HCT116 (cell line): ENCODE results near the gene ABHD12. TPM values are rescaled to one million over a fixed set of nuclear protein-coding genes. Genes with fewer than 3 reads are reported as not detected.

ENCODE experiments used
- ATAC-seq: fragments of 200-7000 bp; cut with Tn5 transposase; 2 replicates; pipeline ENCODE4 v1.9.1; 2020; ENCODE audit warnings: mild to moderate bottlenecking, moderate library complexity
- BruUV-seq: library from RNA; stranded (reverse); fragments of 400-500 nt; replicated peaks from 2 replicates; lab custom pipeline; 2021; lab: Mats Ljungman, UMichigan
- CTCF ChIA-PET: fragments of 300-600 bp; sonication (Branson Sonifier 250); formaldehyde crosslinking; loops from one replicate; lab custom pipeline; 2021; ENCODE audit warnings: antibody characterized with exemption; lab: Charles Lee
- POLR2A ChIA-PET: fragments of 300-600, 350-600 bp; sonication (Branson Sonifier 250); formaldehyde crosslinking; loops from one replicate; lab custom pipeline; 2021; ENCODE audit warnings: antibody characterized with exemption; lab: Charles Lee
- RAD21 ChIA-PET, 2 experiments: fragments of 300-600 bp; sonication (Branson Sonifier 250); formaldehyde crosslinking; loops; one replicate each; lab custom pipeline; 2023; ENCODE audit warnings: low total read pairs in 2 of 2; ENCODE audit not compliant: uncharacterized antibody in 2 of 2, unreplicated experiment in 2 of 2, low non-redundant PET in 1 of 2; lab: Charles Lee
- DNase-seq: peaks from one replicate; pipeline ENCODE4 v3.0.0-alpha.2; 2010; ENCODE audit warnings: low read depth, low spot score
- H2AFZ ChIP-seq: fragments of 200-600 bp; shearing (Covaris generic), sonication (generic); 2 replicates; pipeline ENCODE4 v1.6.1; 2017; ENCODE audit warnings: low read depth, mixed run types, mixed read lengths, antibody characterized with exemption, low read length; ENCODE audit not compliant: poor library complexity, severe bottlenecking
- H3K27ac ChIP-seq: 2 replicates; pipeline ENCODE4 v1.5.1; 2012; ENCODE audit warnings: low read depth, low read length
- H3K27me3 ChIP-seq: fragments of 200-600 bp; sonication (generic); 2 replicates; pipeline ENCODE4 v1.6.1; 2016; ENCODE audit warnings: mixed run types, low read length, mixed read lengths; ENCODE audit not compliant: insufficient read depth
- H3K36me3 ChIP-seq, 2 experiments: fragments of 200-500 bp in 1 of 2; fragments of 200-600 bp in 1 of 2; sonication (Bioruptor generic) in 1 of 2; sonication (generic) in 1 of 2; 2 replicates each; pipeline versions ENCODE4 v1.5.1 to v1.6.1; 2014 to 2016; ENCODE audit warnings: low read length in 2 of 2, inconsistent platforms in 1 of 2, mixed read lengths in 1 of 2, mixed run types in 1 of 2; ENCODE audit not compliant: insufficient read depth in 2 of 2, control insufficient read depth in 1 of 2
- H3K4me1 ChIP-seq, 2 experiments: fragments of 200-600 bp in 1 of 2; sonication (generic) in 1 of 2; 2 replicates each; pipeline versions ENCODE4 v1.5.1 to v1.6.1; 2012 to 2017; ENCODE audit warnings: low read length in 2 of 2, inconsistent platforms in 1 of 2, mild to moderate bottlenecking in 1 of 2, mixed read lengths in 1 of 2, mixed run types in 1 of 2, moderate library complexity in 1 of 2; ENCODE audit not compliant: insufficient read depth in 2 of 2, control insufficient read depth in 1 of 2
- H3K4me2 ChIP-seq: fragments of 200-600 bp; sonication (generic); 2 replicates; pipeline ENCODE4 v1.6.1; 2017; ENCODE audit warnings: mixed run types, low read length, mixed read lengths
- H3K4me3 ChIP-seq, 2 experiments: fragments of 200-600 bp in 1 of 2; sonication (generic) in 1 of 2; replicated peaks in 1 of 2; 2 replicates each; pipeline ENCODE4 v1.5.1; 2011 to 2016; ENCODE audit warnings: low read length in 2 of 2, control low read depth in 1 of 2, low read depth in 1 of 2, mild to moderate bottlenecking in 1 of 2, mixed read lengths in 1 of 2, mixed run types in 1 of 2
- H3K79me2 ChIP-seq: fragments of 200-600 bp; sonication (generic); 2 replicates; pipeline ENCODE4 v1.6.1; 2017; ENCODE audit warnings: mild to moderate bottlenecking, mixed run types, low read length, moderate library complexity, mixed read lengths; ENCODE audit not compliant: insufficient read depth
- H3K9ac ChIP-seq: fragments of 200-600 bp; sonication (generic); 2 replicates; pipeline ENCODE4 v1.6.1; 2016; ENCODE audit warnings: low read length, mixed read lengths
- H3K9me2 ChIP-seq: fragments of 200-600 bp; sonication (generic), shearing (Covaris generic); 2 replicates; pipeline ENCODE4 v1.6.1; 2017; ENCODE audit warnings: mixed run types, mild to moderate bottlenecking, moderate library complexity; ENCODE audit not compliant: insufficient read depth
- H3K9me3 ChIP-seq, 2 experiments: fragments of 200-500 bp in 1 of 2; fragments of 200-600 bp in 1 of 2; sonication (Bioruptor generic) in 1 of 2; sonication (generic) in 1 of 2; 2 replicates each; pipeline ENCODE4 v1.6.1; 2014 to 2017; ENCODE audit warnings: low read length in 2 of 2, mixed read lengths in 2 of 2, inconsistent platforms in 1 of 2, low read depth in 1 of 2, mild to moderate bottlenecking in 1 of 2, mixed run types in 1 of 2, moderate library complexity in 1 of 2; ENCODE audit not compliant: control insufficient read depth in 1 of 2, insufficient read depth in 1 of 2
- H4K20me1 ChIP-seq: fragments of 200-600 bp; sonication (generic), shearing (Covaris generic); 2 replicates; pipeline ENCODE4 v1.6.1; 2017; ENCODE audit warnings: mixed run types, mild to moderate bottlenecking, moderate library complexity; ENCODE audit not compliant: insufficient read depth
- ATF3 ChIP-seq: IDR thresholded peaks from 2 replicates; pipeline ENCODE4 v1.6.1; 2012
- CBX3 ChIP-seq: IDR thresholded peaks from 2 replicates; pipeline ENCODE4 v1.6.1; 2012; ENCODE audit warnings: low read depth
- CEBPB ChIP-seq: IDR thresholded peaks from 2 replicates; pipeline ENCODE4 v1.6.1; 2012; ENCODE audit warnings: low read depth
- CTCF ChIP-seq, 3 experiments: fragments of 200-600 bp in 1 of 3; sonication (generic) in 1 of 3; IDR thresholded peaks in 2 of 3; conservative IDR thresholded peaks in 1 of 3; 2 replicates each; pipeline ENCODE4 v1.5.1; 2012 to 2017; ENCODE audit warnings: low read depth in 2 of 3, low read length in 2 of 3, antibody characterized with exemption in 1 of 3, borderline replicate concordance in 1 of 3, control low read depth in 1 of 3, mild to moderate bottlenecking in 1 of 3, mixed read lengths in 1 of 3, mixed run types in 1 of 3, moderate library complexity in 1 of 3; ENCODE audit not compliant: insufficient read depth in 1 of 3
- ELF1 ChIP-seq: IDR thresholded peaks from 2 replicates; pipeline ENCODE4 v1.6.1; 2012; ENCODE audit warnings: low read depth, borderline replicate concordance
- EZH2 ChIP-seq: fragments of 200-600 bp; sonication (generic); IDR thresholded peaks from 2 replicates; pipeline ENCODE4 v1.6.1; 2017; ENCODE audit warnings: antibody characterized with exemption, mixed run types
- EZH2phosphoT487 ChIP-seq: fragments of 200-600 bp; IDR thresholded peaks from 2 replicates; pipeline ENCODE4 v1.6.1; 2018; ENCODE audit warnings: antibody characterized with exemption, borderline replicate concordance
- JUND ChIP-seq: IDR thresholded peaks from 2 replicates; pipeline ENCODE4 v1.6.1; 2012
- MAX ChIP-seq: IDR thresholded peaks from 2 replicates; pipeline ENCODE4 v1.6.1; 2012
- POLR2A ChIP-seq: IDR thresholded peaks from 2 replicates; pipeline ENCODE4 v1.7.0; 2011; ENCODE audit warnings: borderline replicate concordance; ENCODE audit not compliant: insufficient read depth, insufficient read length; ENCODE audit errors: extremely low read depth
- POLR2AphosphoS5 ChIP-seq: IDR thresholded peaks from 2 replicates; pipeline ENCODE4 v1.6.1; 2011; ENCODE audit warnings: mild to moderate bottlenecking, low read depth, low read length, moderate library complexity
- RAD21 ChIP-seq: IDR thresholded peaks from 2 replicates; pipeline ENCODE4 v1.6.1; 2012; ENCODE audit warnings: low read depth, mild to moderate bottlenecking
- SIN3A ChIP-seq: IDR thresholded peaks from 2 replicates; pipeline ENCODE4 v1.6.1; 2012; ENCODE audit warnings: low read depth
- SP1 ChIP-seq: IDR thresholded peaks from 2 replicates; pipeline ENCODE4 v1.6.1; 2012; ENCODE audit warnings: low read depth
- TCF7L2 ChIP-seq: IDR thresholded peaks from 2 replicates; pipeline ENCODE4 v1.7.0; 2011; ENCODE audit warnings: borderline replicate concordance, inconsistent platforms; ENCODE audit not compliant: insufficient read depth, insufficient read length; ENCODE audit errors: extremely low read depth
- YY1 ChIP-seq: IDR thresholded peaks from 2 replicates; pipeline ENCODE4 v1.6.1; 2011; ENCODE audit warnings: low read length, low read depth, moderate library complexity, mild to moderate bottlenecking; ENCODE audit not compliant: insufficient replicate concordance; ENCODE audit errors: extremely low read depth
- ZBTB33 ChIP-seq: IDR thresholded peaks from 2 replicates; pipeline ENCODE4 v1.6.1; 2011; ENCODE audit warnings: mild to moderate bottlenecking, low read length, moderate library complexity; ENCODE audit not compliant: insufficient replicate concordance; ENCODE audit errors: extremely low read depth
- ZFX ChIP-seq: fragments of 450-650 bp; IDR thresholded peaks from 2 replicates; pipeline ENCODE4 v1.6.1; 2017
- ZNF274 ChIP-seq: fragments of 200-500 bp; sonication (Bioruptor generic); IDR thresholded peaks from 2 replicates; pipeline ENCODE4 v1.6.1; 2014; ENCODE audit warnings: mild to moderate bottlenecking, low read depth, low read length, inconsistent platforms
- intact Hi-C: fragments of 100-400 bp; cut with micrococcal nuclease; formaldehyde crosslinking; loops from 2 replicates; pipeline ENCODE4 v1.10.0; 2022
- total RNA-seq: library from RNA; stranded (reverse); gene quantifications from one replicate; pipeline ENCODE4 v1.2.1, GENCODE V29; 2021; ENCODE audit not compliant: unreplicated experiment

The ABHD12 gene
- total RNA-seq, 1 experiment from 2014 or later: 31.7 TPM

GRCh38 chr20:25317351-25318075 lies 73.1 kb downstream of the ABHD12 start:
- intact Hi-C loops: no loop called here
- H2AFZ ChIP-seq: no peak overlapping the region
- POLR2A ChIA-PET: no interaction called here
- H3K9ac ChIP-seq: no peak overlapping the region
- no peaks in the 10 kb centered on the region for H3K9me3 ChIP-seq
- no peak for DNase-seq
- no peaks in the 10 kb centered on the region; a peak in 1 of 4 replicates for H3K36me3 ChIP-seq
- H3K4me1 ChIP-seq: peaks cover 0 to 5% of the 10 kb centered on the region in 2 experiments; a peak in 1 of 4 replicates
- no peak overlapping the region for H3K4me3 ChIP-seq
- no peaks in the 10 kb centered on the region for H3K79me2 ChIP-seq
- TF ChIP-seq ZFX (no peak), ELF1 (no peak), CBX3 (no peak), CEBPB (no peak), POLR2A (no peak), TCF7L2 (no peak), JUND (no peak), YY1 (no peak), ZBTB33 (no peak), EZH2 (no peak), ATF3 (no peak), RAD21 (no peak), SP1 (no peak), SIN3A (no peak), CTCF (IDR thresholded peaks at IDR 0.05 in 2 of 3, conservative IDR thresholded peaks at IDR 0.05 in 1 of 3; ENCODE audit: borderline replicate concordance in 1 of 3, insufficient read depth in 1 of 3, low read depth in 2 of 3, low read length in 2 of 3) (no peak), POLR2AphosphoS5 (no peak), MAX (no peak), EZH2phosphoT487 (no peak), ZNF274 (no peak)
- TF ChIP-seq, all 23 proteins: peak for 0
- ChIA-PET CTCF (no interaction called here), RAD21 (no interaction called here)
- H4K20me1 ChIP-seq: no peaks in the 10 kb centered on the region
- H3K27me3 ChIP-seq: no peaks in the 10 kb centered on the region
- no peaks in the 10 kb centered on the region for H3K9me2 ChIP-seq
- no peak overlapping the region for H3K27ac ChIP-seq
- no peak overlapping the region for H3K4me2 ChIP-seq
- no TSS peak for BruUV-seq
- no peak for ATAC-seq
